Subcutaneous abdominal adipose tissue (tissue), 5 donors: ENCODE data around the gene PGAP2.
A peak's percentile ranks its signal among the peaks of the same experiment; 100 is the strongest.
"Not testable (repeated sequence)": the region's sequence is repeated elsewhere in the genome, so short reads cannot be mapped to it uniquely, and the experiment has no call there.

Experiments
- H3K27ac ChIP-seq: one replicate; pipeline ENCODE4 v1.7.0; 2013; ENCODE audit warnings: low read depth, mild to moderate bottlenecking, inconsistent platforms, low read length, moderate library complexity
- H3K27me3 ChIP-seq, 5 donors: one replicate each; pipeline ENCODE4 v1.7.0; 2013; ENCODE audit warnings: low read length in 5 of 5, inconsistent platforms in 1 of 5; ENCODE audit not compliant: control insufficient read depth in 5 of 5, insufficient read depth in 4 of 5
- H3K36me3 ChIP-seq, 5 donors: one replicate each; pipeline ENCODE4 v1.7.0; 2013; ENCODE audit warnings: low read length in 5 of 5; ENCODE audit not compliant: control insufficient read depth in 5 of 5, insufficient read depth in 5 of 5
- H3K4me1 ChIP-seq, 5 donors: one replicate each; pipeline ENCODE4 v1.7.0; 2013; ENCODE audit warnings: low read length in 5 of 5, mild to moderate bottlenecking in 3 of 5, moderate library complexity in 1 of 5; ENCODE audit not compliant: control insufficient read depth in 5 of 5, insufficient read depth in 5 of 5
- H3K4me3 ChIP-seq, 5 donors: one replicate each; pipeline ENCODE4 v1.7.0; 2013; ENCODE audit warnings: low read length in 5 of 5, low read depth in 1 of 5
- H3K9ac ChIP-seq, 5 donors: one replicate each; pipeline ENCODE4 v1.7.0; 2013; ENCODE audit warnings: low read length in 5 of 5, mild to moderate bottlenecking in 4 of 5, moderate library complexity in 3 of 5
- H3K9me3 ChIP-seq, 5 donors: one replicate each; pipeline ENCODE4 v1.7.0; 2013; ENCODE audit warnings: low read length in 5 of 5; ENCODE audit not compliant: control insufficient read depth in 5 of 5
- donor health status: healthy.
- donor health status: healthy.
- donor health status: healthy.
- donor health status: healthy.
- donor health status: healthy.

The PGAP2 gene

GRCh38 chr11:3860898-3861393 lies 52.6 kb downstream of the PGAP2 start:
- H3K27me3 ChIP-seq, H3K27ac ChIP-seq, H3K9me3 ChIP-seq, H3K4me3 ChIP-seq, H3K36me3 ChIP-seq, H3K9ac ChIP-seq: not testable (repeated sequence)
- H3K4me1 ChIP-seq: peaks cover 18 to 80% (median 73%) of the 10 kb centered on the region in 5 donors

GRCh38 chr11:3861683-3862082 lies 53.3 kb downstream of the PGAP2 start:
- Histone ChIP-seq H3K36me3 (no peaks in the 10 kb centered on the region), H3K9ac (no peak overlapping the region), H3K9me3 (no peaks in the 10 kb centered on the region), H3K4me1 (peaks cover 17 to 80% (median 72%) of the 10 kb centered on the region in 5 donors), H3K4me3 (peak overlapping the region in 1 of 5 donors; percentile 10), H3K27ac (no peak overlapping the region), H3K27me3 (no peaks in the 10 kb centered on the region)

GRCh38 chr11:3865388-3866193 lies 57.2 kb downstream of the PGAP2 start:
- no peak overlapping the region for H3K4me3 ChIP-seq
- peak overlapping the region in 3 of 5 donors; percentile 25 to 65 (median 30) for H3K9ac ChIP-seq
- H3K27ac ChIP-seq: peak overlapping the region; percentile 56
- peaks cover 6 to 56% (median 52%) of the 10 kb centered on the region in 5 donors for H3K4me1 ChIP-seq
- H3K36me3 ChIP-seq: no peaks in the 10 kb centered on the region
- H3K27me3 ChIP-seq: no peaks in the 10 kb centered on the region
- H3K9me3 ChIP-seq: no peaks in the 10 kb centered on the region

GRCh38 chr11:3866206-3866605 lies 57.8 kb downstream of the PGAP2 start:
- H3K27ac ChIP-seq: peak overlapping the region; percentile 14
- H3K9me3 ChIP-seq: no peaks in the 10 kb centered on the region
- H3K9ac ChIP-seq: peak overlapping the region in 1 of 5 donors; percentile 65
- H3K4me1 ChIP-seq: peaks cover 6 to 52% (median 47%) of the 10 kb centered on the region in 5 donors
- H3K4me3 ChIP-seq: no peak overlapping the region
- no peaks in the 10 kb centered on the region for H3K36me3 ChIP-seq
- H3K27me3 ChIP-seq: no peaks in the 10 kb centered on the region

GRCh38 chr11:3866836-3867208 lies 58.5 kb downstream of the PGAP2 start:
- H3K36me3 ChIP-seq: no peaks in the 10 kb centered on the region
- peaks cover 6 to 50% (median 42%) of the 10 kb centered on the region in 5 donors for H3K4me1 ChIP-seq
- peak overlapping the region; percentile 60 for H3K27ac ChIP-seq
- H3K9ac ChIP-seq: peak overlapping the region in 1 of 5 donors; percentile 57
- no peak overlapping the region for H3K4me3 ChIP-seq
- no peaks in the 10 kb centered on the region for H3K27me3 ChIP-seq
- no peaks in the 10 kb centered on the region for H3K9me3 ChIP-seq

GRCh38 chr11:3867209-3868091 lies 59.1 kb downstream of the PGAP2 start:
- peak overlapping the region in 4 of 5 donors; percentile 0 to 57 (median 24) for H3K9ac ChIP-seq
- no peak overlapping the region for H3K4me3 ChIP-seq
- H3K9me3 ChIP-seq: no peaks in the 10 kb centered on the region
- H3K4me1 ChIP-seq: peaks cover 6 to 45% (median 37%) of the 10 kb centered on the region in 5 donors
- no peaks in the 10 kb centered on the region for H3K36me3 ChIP-seq
- H3K27ac ChIP-seq: peak overlapping the region; percentile 60
- H3K27me3 ChIP-seq: no peaks in the 10 kb centered on the region

GRCh38 chr11:3873712-3874349 lies 65.5 kb downstream of the PGAP2 start:
- H3K27me3 ChIP-seq: no peaks in the 10 kb centered on the region
- H3K9me3 ChIP-seq: no peaks in the 10 kb centered on the region
- no peak overlapping the region for H3K9ac ChIP-seq
- no peaks in the 10 kb centered on the region for H3K36me3 ChIP-seq
- H3K4me3 ChIP-seq: no peak overlapping the region
- peaks cover 0 to 16% (median 7%) of the 10 kb centered on the region in 5 donors for H3K4me1 ChIP-seq
- H3K27ac ChIP-seq: no peak overlapping the region
